Renal cortical epithelial cell (primary cell): ENCODE data around the gene DUOXA2. TPM values are rescaled to one million over a fixed set of nuclear protein-coding genes. Genes with fewer than 3 reads are reported as not detected.
"Not testable (repeated sequence)": the region's sequence is repeated elsewhere in the genome, so short reads cannot be mapped to it uniquely, and the experiment has no call there.

ENCODE experiments used
- DNase-seq: peaks from one replicate; pipeline ENCODE4 v3.0.0-alpha.2; 2011; ENCODE audit warnings: low read depth
- total RNA-seq: library from RNA; depleted of rRNA; stranded (reverse); fragments of >200 nt; gene quantifications from 2 replicates; pipeline ENCODE4 v1.2.3, GENCODE V29; 2014

Gene DUOXA2
- total RNA-seq, result not detected in 2 replicates

DNA sequence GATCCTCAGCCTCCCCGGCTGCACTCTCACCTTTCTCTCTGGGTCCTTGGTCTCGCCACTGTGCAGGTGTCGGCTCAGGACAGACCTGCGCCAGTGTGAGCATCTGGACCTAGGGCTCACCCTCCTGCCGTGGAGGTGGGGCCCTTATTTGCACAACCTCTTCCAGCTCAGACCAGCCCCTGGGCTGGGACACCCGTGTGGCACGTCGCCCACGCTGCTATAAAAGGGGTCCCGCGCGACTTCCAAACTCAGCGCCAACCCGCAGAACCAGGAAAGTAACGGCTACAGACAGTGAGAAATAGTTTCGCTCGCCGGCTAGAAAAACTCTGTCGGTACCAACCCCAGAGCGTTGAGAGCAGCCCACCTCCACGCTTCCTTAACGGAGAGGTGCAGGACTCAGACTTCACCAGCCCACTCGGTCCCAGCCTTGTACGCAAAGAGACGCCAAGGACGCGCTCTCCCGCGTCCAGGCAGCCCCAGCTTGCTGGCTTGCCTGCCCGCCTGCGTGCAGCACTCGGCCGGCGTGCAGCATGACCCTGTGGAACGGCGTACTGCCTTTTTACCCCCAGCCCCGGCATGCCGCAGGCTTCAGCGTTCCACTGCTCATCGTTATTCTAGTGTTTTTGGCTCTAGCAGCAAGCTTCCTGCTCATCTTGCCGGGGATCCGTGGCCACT is at the start of gene DUOXA2, which contains the start of gene DUOX2:
Gene DUOXA2, plus strand, starts transcription at position 251 of the 675 bp plus-strand sequence. Its CDS starts 280 bp downstream, at position 531.
Gene DUOX2, minus strand, starts transcription at position 97 of the 675 bp plus-strand sequence. CDS start 761 bp downstream, outside the sequence.
- DNase-seq, result no peak

DNA sequence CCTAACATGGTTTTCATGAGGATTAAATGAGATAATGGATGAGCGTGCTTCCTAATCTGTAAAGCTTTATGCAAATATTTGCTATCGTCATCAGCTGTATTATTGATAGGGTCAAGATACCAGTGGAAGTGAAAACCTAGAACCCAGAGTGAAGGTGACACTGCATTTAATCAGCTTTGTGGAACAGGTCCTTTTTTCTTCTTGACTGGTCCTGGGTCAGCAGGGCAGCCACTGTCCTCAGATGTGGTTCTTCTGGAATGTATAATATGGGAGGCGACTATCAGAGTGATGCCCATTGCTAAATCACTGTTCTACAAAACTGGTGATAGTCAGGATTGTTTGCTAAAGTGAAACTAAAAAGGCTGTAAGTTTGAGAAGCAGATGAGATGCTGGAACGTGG is 49.7 kb upstream of the DUOXA2 start:
- DNase-seq, result peak; percentile 63

DNA sequence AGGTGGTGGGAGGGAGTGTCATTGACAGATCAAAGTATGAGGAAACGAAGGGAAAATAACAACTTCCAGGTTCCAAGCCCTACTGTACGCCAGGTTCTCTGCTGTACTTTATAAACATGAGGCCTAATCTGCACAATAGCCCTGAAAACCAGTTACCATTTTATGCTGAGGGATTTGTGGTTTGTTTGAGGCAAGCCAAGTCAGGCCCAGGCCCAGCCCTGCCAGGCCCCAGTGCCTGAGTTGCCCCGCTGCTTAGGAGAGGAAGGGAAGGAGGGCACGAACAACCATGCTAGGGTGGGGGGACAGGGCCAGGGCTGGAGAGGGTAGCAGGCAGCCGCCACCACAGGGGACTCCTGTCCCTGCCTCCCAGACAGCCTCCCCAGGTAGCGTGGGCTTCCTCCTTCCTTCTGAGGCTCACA is 44.2 kb upstream of the DUOXA2 start:
- not testable (repeated sequence) for DNase-seq

DNA sequence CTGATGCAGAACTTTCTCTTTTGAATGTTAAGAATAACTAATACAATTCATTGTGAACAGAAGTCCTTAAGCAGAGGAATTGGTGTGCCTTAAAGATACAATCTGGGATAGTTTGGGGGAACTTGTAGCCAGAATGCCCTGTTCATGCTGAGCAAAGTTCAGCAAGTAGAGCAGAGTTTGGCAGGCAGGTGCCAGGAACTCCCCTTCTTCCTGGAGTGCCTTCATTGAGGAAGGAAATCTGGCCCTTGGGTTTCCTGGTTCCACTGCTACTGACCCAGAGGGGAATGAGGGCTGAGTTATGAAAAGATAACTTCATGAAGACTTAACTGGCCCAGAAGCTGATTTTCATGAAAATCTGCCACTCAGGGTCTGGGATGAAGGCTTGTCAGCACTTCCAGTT is 40.5 kb upstream of the DUOXA2 start:
- not testable (repeated sequence) for DNase-seq

DNA sequence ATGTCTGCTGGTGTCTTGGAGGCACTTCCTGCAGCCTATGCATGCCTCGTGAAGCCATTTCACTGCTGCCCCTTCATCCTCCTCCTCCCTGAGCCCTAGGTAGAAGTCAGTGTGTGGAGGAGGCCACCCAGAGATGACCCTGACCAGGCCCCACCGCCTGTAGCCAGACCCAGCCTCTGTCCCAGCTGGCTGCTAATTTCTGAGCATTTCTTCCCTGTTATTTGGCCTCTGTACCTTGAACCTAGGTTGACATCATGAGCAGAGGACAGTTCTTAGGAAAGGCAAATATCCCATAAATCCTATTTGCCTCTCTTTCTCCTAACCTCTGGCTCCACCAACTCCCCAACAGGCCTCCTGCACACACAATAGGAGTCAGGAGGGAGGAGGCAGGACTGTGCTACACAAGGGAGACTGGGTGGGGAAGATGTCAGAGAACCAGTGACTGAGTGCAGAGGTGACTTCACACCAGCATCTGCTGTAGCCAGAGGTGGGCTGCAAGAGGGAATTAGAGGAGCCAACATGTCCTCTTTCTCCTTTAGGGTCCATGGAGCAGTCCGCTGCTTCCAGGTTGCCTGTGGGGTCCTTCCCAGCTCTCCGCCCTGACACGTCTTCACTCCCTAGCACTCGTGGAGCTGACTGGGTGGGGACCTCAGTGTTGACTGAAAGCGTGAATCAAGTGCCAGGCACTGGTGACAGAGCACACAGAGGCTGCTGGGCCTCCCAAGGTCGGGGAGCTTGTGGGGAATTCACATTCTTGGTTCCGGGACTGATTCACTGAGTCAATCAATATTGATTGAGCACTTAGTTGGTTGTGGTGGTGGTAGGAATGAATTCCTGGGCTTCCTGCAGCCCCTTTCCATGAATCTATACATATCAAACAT is 38.4 kb upstream of the DUOXA2 start:
- not testable (repeated sequence) for DNase-seq

DNA sequence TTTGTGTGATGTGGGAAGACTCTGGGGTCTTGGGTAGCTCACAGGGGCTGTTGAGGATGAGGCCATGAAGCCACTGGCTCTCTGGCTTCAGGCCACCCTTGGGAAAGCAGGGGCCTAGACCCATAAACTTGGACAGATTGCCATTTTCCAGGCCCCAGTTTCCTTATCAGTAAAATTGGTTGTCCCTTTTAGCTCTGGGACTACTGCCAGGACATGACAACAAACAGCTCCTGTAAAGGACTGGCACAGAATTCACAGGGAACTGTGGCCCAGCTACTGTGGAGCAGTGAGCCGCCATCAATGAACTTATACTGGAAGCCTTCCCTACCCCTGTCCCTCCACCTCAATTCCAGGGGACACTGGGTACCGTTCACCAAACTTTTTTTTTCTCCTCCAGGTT is 36.7 kb upstream of the DUOXA2 start:
- not testable (repeated sequence) for DNase-seq

DNA sequence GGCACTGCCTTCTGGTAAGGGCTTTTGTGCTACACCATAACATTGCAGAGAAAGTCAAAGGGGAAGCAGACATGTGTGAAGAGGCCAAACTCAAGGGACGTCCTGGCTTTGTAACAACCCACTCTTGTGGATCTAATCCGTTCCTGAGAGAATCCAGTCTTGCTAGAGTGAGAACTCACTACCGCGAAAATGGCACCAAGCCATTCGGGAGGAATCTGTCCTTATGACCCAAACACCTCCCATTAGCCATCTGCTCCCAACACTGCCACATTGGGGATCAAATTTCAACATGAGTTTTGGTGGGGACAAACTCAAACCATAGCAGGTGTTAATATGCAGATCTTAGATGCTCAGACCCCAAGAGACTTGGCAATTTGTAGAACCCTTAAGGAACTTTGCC is 34.9 kb upstream of the DUOXA2 start:
- DNase-seq, result not testable (repeated sequence)

DNA sequence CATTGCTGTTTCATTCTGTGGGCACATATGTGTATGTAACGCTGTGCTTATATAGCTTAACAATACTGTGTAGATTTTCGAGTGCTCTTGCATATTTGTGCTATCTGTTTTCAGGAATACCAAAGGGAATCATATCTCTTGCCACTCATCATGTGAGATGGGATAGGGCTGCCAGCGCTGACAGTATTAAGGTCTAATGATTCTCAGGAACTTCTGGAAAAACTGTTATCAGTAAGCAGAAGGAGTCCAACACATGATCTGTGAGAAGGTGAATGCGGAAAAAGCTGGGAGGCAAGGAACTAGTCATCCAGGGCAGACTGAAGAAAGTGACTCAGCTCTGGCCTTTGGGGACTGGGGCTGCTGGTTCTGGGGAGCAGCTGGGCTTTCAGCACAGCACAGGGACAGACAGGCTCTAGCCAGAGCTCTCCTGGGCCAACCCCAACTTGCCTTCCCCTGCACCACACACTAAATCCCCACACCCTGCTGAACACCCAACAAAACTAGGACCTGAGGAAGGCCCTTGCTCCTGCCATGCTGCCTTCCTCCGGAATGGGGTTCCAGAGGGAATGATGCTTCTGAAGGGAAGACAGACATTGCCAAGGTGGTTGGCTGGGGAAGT is 34.4 kb upstream of the DUOXA2 start:
- DNase-seq, result not testable (repeated sequence)

DNA sequence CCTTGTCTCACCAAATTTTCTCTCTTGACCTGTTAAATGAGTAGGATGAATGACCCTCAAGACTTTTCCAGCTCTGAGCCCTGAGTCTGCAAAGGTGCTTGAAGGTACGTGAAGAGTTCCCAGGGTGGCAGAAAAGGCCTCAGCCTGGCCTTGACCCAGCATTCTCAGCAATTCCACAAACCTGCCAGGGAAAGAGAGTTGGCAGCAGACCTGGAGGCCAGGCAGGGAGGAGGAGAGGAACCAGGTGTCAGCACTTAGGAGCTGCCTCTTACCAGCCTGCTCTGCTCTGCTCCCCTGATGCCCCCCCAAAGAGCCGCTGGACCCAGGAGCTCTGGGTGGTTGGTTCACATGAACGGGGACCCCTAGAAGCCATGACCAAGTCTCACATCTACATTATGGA is 33.5 kb upstream of the DUOXA2 start:
- DNase-seq, result not testable (repeated sequence)

DNA sequence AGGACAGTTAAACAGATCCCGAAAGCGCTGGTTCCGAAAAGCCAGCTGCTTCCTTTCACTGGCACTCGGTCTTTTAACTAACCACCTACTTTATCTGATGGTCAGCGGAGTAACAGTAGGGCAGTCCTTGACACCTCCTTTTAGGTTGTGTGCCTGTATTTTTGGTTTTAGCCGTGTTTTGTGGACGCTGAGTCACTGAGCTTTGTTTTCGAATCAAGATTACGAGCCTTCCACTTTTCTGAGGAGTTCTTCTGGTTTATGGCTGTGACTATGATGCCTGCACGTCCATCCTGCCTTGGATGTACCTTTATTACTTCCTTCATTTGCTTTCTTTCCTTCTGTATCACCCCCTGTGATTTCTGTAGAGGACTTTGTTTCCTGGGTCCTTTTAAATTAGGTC is 31.7 kb upstream of the DUOXA2 start:
- DNase-seq, result not testable (repeated sequence)

DNA sequence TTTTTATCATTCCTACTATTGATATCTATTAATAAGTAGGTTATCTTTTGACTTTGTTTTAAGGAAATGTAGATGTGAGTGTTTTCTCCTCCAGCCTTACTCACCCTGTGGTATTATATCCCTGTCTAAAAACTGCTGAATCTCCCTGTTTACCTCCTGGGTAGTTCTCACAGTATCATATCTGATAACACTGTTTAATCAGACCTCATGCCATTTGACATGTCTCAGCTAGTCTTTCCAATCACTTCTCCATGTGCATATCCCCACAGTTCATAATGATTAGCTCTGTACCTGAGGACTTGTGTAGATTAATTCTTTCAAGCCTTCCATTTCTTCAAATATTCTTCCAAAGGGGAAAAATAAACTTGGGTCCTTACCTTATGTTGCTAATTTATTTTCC is 30.9 kb upstream of the DUOXA2 start:
- DNase-seq, result no peak

DNA sequence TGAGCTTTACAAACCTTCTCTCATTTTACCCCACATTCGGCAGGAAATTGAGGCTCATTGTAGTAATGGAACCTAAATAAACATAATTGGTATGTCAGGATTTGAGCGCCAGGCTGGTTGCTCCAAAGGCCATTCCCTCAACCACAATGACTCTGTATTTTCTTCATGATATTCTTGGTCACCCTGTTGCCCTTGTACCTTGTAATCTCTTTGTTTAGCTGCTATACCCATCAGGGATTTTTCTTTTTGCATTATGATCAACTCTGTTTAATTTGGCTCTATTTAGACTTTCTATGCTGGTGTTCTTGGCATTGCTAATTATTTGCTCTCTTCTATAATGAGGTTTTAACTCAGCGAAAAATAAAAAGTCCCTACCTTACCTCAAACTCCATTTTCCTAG is 30.0 kb upstream of the DUOXA2 start:
- no peak for DNase-seq

DNA sequence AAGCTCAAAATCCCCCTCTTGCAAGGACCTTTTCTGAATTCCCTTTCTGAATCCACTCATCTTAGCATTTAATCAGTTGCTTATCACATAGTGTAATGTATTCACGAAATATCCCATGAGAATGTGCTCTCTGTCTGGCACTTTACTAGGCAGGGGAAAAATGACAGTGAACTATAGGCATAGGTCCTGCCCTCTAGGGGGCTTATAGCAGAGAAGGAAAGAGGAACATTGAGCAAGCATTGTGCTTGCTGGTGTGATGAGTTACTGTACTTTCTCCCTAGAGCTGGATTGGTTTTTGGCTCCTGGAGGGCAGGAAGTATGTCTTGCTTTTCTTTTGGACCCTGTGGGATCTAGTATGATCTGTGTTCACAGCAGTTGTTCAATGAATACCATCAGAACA is 26.6 kb upstream of the DUOXA2 start:
- no peak for DNase-seq

DNA sequence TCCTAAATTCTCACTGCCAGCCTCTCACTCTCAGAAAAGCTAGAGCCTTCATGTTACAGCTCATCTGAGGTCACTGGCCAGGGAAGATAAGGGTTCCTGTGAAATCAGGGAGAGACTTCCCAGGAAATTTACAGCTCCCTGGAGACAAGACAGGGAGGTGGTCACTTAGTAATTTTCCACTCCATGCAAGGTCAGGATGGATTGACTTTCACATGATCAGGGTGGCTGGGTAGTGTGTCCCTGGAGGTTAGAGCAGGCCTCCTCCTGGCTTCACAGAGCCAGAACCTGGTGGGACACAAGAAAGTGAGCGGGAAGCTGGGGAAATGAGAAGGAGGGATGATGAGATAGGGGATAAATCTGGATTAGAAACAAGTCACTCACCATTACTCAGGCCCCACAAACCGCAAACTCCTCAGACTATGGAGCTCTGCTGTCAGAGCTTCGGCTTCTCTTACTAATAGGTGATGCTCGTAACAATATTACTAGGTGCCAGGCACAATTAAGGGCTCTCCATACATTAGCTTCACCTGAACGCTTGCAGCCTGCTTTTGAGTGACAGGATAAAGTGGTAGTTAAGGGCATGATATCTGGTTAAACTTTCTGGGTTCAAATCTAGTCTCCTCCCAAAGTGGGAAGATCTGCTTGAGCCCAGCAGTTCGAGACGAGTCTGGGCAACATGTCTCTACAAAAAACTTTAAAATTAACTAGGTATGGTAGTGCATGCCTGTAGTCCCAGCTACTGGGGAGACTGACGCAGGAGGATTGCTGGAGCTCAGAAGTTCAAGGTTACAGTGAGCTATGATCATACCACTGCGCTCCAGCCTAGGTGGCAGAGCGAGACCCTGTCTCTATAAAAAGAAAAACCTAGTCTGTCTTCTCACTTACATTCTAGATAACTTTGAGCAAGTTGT is 25.1 kb upstream of the DUOXA2 start:
- DNase-seq, result no peak

DNA sequence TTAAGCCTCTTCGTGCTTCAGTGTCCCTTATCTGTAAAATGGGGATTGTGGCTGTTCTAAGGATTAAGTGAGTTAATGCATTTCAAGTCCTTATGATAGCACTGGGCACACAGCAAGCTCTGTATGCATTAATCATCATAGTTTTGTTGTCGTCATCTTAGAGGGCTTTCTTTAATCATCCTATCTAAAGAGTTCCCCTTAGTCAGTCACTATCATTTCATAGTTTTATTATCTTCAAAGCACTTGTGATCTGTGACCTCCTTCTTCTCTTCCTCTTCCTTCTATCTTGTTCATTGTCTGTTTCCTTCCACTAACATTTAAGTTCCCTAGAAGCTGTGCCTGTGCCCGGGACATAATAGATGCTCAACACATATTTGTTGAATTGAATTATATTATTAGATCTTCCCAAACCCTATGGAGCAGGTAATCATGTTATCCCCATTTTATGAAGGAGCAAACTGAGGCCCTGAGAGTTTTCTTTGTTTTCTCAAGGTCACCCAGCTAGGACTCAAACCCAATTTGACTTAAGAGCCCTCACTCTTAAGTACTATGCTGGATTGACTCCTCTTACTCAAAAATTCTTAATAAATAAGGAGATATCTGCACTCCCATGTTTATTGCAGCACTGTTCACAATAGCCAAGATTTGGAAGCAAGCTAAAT is 24.3 kb upstream of the DUOXA2 start:
- no peak for DNase-seq

DNA sequence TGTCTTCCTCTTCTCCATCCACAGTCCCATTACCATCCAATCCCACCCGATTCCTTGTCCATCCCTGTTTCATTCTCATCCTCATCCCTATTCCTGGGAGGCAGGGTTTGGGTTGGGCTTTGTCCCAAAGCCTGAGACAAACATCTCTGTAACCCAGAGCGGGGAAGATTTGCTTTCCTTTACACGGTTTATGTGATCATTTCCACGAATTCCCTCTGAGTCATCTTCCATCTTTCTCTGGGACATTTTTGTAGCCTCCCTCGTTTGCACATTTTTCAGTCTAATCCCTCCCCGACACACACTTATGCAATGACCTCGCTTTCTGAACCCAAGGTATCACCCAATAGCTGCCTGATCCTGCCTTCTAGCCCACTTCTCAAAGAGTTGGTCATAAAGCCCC is 23.0 kb upstream of the DUOXA2 start:
- DNase-seq, result no peak

DNA sequence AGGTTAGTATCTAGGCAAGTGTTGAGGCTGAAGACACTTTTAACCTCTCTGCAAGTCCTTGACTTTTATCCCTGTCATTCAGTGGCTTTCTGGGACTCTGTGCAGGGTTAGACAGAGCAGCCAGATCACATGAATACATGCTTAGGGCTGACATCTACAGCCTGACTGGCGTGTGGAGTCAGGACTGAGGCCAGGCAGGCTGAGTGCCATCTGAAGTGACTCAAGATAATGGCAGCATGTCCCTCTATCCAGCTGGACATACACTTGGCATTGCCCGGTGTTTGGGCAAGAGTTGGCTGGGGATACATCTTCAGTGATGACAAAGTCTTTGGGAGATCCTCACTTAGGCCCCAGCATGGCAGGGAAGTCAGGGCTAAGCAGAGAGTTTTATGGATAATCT is 22.6 kb upstream of the DUOXA2 start:
- DNase-seq, result no peak

DNA sequence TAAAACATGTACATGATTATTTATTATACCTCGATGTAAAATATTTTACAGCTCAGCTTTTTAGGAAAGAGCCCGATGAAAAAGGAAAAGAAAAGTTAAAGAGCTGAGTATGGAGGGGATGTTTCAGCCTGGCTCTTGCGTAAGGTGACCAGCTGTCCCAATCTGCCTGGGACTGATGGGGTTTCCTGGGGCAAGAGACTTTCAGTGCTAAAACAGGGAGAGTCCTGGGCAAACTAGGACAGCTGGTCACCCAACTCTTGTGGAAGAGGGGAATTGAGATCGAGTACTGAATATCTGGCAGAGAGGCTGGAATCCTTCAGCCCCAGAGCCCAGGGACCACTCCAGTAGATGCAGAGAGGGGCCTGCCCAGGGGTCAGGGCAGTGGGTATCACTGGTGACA is 21.1 kb upstream of the DUOXA2 start:
- DNase-seq, result no peak

DNA sequence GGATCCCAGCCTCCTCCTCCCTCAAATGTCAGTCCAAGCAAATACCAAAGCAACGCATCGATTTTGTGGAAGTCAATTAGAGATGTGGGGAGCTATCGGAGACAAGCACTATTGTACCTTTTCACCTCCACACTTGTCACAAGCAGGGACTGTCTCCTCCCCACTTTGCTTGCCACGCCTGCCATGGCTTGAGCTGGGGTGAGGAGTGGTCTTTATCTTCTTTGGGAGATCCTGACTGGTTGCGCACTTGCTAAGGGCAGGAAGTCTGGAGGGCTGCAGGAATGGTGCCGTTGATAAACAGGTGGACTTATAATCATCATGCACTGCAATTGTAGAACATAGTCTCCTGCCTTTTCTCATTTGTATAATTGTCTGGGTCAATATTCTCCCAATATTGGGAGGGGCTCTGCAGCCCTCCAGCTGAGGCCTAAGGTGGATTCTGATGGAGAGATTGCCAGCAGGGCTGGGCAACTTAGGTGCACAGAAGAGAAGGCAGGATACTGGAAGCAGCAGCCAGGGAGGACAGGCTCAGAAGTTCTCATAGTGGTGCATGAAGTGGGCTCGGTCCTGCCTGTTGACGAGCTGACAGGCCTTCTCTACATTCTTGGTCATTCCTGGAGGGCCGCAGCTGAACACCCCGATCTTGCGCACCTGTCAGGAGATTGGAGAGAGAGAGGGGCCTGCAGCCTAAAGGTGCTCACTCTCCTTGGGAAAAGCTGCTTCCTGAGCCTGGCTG is 20.3 kb upstream of the DUOXA2 start:
- no peak for DNase-seq

DNA sequence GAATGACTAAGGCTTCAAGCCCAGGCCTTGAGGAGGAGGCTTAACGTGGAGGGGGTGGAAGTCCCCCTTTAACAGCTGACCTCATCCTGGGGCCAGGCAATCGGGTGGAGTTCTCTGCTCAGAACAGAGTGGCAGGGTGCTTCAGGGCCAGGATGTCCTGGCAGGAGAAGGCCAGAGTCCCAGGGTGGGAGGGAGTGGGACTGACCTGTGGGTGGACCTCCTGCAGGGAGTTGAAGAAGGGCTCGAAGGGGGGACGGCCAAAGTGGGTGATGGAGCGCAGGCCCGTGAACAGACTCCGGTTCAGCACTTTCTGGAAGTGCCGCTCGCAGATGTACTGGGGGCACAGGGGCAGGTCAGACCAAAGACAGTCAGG is 19.8 kb upstream of the DUOXA2 start:
- no peak for DNase-seq
